Prostate gland (tissue), 2 donors: ENCODE measurements around the gene RBBP8NL. TPM values are rescaled to one million over a fixed set of nuclear protein-coding genes. Genes with fewer than 3 reads are reported as not detected.
A peak's percentile ranks its signal among the peaks of the same experiment; 100 is the strongest.

Experiments used
- DNase-seq: peaks from one replicate; pipeline ENCODE4 v3.0.0-alpha.2; 2019; ENCODE audit warnings: low spot score
- H3K27ac ChIP-seq, 2 donors: fragments of 200-600 bp; sonication (generic); 2 replicates each; pipeline ENCODE4 v1.5.1; 2017 to 2019
- H3K27me3 ChIP-seq: fragments of 200-600 bp; sonication (generic); replicated peaks from 2 replicates; pipeline ENCODE4 v1.5.1; 2019; ENCODE audit not compliant: insufficient read depth
- H3K36me3 ChIP-seq, 2 donors: fragments of 200-600 bp; sonication (generic); 1 replicate in 1 of 2; 2 replicates in 1 of 2; pipeline versions ENCODE4 v1.5.1 to v1.8.1; 2017 to 2019
- H3K4me1 ChIP-seq: fragments of 200-600 bp; sonication (generic); replicated peaks from 2 replicates; pipeline ENCODE4 v1.5.1; 2019
- H3K4me3 ChIP-seq, 2 donors: fragments of 200-600 bp; sonication (generic); 2 replicates each; pipeline ENCODE4 v1.5.1; 2017 to 2019
- H3K9me3 ChIP-seq: fragments of 200-600 bp; sonication (generic); 2 replicates; pipeline ENCODE4 v1.5.1; 2017
- POLR2A ChIP-seq: fragments of 450-650 bp; IDR thresholded peaks from one replicate; pipeline ENCODE4 v1.6.1; 2016; ENCODE audit warnings: antibody characterized with exemption, mild to moderate bottlenecking
- POLR2AphosphoS5 ChIP-seq: sonication (generic); formaldehyde crosslinking; IDR thresholded peaks from one replicate; pipeline ENCODE4 v1.6.1; 2017; ENCODE audit warnings: antibody characterized with exemption
- WGBS: methylation state at CpG from one replicate; pipeline ENCODE4 v1.1.5; 2018; 5-methylcytosine and 5-hydroxymethylcytosine counted together
- intact Hi-C: fragments of 100-400 bp; cut with DNase I; formaldehyde crosslinking; loops from one replicate; pipeline ENCODE4 v1.14.2; 2022
- total RNA-seq, 2 donors: library from RNA; depleted of rRNA; stranded (reverse); fragments of >200 nt; gene quantifications; one replicate each; pipeline ENCODE4 v1.1.0, GENCODE V29; 2016
- TF ChIP-seq, protein P1 (sequence below), 4 experiments: fragments of 200-600 bp in 2 of 4; fragments of 450-650 bp in 2 of 4; sonication (generic) in 2 of 4; IDR thresholded peaks; 1 replicate in 3 of 4; 2 replicates in 1 of 4; pipeline ENCODE4 v1.5.1; 2016 to 2019; ENCODE audit warnings: antibody characterized with exemption in 4 of 4, mild to moderate bottlenecking in 2 of 4, moderate library complexity in 2 of 4

RBBP8NL gene
- total RNA-seq, 2 donors from 2014 or later, result 4.9 to 10.9 TPM

DNA sequence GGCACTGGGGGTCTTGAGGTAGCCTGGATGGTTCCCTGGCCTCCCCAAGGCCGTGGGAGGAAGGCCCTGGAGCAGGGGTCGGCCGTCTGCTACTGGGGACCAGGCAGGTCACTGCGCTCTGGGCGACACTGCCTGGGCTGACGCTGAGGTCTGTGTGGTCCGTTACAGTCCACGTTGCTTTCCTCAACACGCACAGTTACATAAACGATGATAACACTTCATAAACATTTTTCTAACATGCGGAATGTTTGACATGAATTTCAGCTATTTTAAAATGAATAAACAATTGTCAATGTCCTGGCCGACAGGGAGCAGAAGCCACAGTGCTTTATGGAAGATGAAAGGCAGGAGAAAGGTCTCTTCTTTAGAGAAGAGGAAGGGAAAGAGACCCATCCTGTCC, 10.2 kb upstream of the RBBP8NL start:
- Histone ChIP-seq H3K9me3 (no peaks in the 10 kb centered on the region), H3K27ac (no peak overlapping the region), H3K4me3 (no peak overlapping the region), H3K27me3 (no peaks in the 10 kb centered on the region), H3K4me1 (peaks cover 9% of the 10 kb centered on the region), H3K36me3 (no peaks in the 10 kb centered on the region)
- DNase-seq, result no peak
- TF ChIP-seq, protein P1, sequence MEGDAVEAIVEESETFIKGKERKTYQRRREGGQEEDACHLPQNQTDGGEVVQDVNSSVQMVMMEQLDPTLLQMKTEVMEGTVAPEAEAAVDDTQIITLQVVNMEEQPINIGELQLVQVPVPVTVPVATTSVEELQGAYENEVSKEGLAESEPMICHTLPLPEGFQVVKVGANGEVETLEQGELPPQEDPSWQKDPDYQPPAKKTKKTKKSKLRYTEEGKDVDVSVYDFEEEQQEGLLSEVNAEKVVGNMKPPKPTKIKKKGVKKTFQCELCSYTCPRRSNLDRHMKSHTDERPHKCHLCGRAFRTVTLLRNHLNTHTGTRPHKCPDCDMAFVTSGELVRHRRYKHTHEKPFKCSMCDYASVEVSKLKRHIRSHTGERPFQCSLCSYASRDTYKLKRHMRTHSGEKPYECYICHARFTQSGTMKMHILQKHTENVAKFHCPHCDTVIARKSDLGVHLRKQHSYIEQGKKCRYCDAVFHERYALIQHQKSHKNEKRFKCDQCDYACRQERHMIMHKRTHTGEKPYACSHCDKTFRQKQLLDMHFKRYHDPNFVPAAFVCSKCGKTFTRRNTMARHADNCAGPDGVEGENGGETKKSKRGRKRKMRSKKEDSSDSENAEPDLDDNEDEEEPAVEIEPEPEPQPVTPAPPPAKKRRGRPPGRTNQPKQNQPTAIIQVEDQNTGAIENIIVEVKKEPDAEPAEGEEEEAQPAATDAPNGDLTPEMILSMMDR (IDR thresholded peaks at IDR 0.05), result no peak
- TF ChIP-seq POLR2AphosphoS5, result no peak
- TF ChIP-seq POLR2A, result no peak
- 72% methylated on average over 12 of the region's 12 CpGs for WGBS
- intact Hi-C loops, result no loop called here

DNA sequence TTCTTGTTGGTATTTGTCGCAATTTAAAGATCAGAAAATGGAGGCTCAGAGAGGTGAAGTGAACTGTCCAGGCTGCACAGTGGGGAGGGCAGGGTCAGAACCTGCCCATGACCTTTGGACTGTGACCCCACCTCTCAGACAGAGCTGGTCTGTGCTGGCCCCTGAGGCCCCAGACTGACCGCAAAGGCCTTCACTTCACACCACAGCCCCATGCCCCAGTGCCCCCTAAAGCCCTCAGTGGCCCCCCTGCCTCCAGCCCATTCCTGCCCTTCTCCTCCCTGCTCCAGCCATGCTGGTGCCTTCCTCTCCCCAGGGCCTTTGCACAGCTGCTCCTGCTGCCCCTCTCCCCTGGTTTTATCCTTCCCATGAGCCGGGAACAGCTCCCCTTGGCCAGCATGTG, 9.4 kb upstream of the RBBP8NL start:
- DNase-seq, result no peak
- intact Hi-C loops, result no loop called here
- WGBS, result 94% methylated on average over 3 of the region's 3 CpGs
- Histone ChIP-seq H3K27me3 (no peaks in the 10 kb centered on the region), H3K4me1 (peaks cover 9% of the 10 kb centered on the region), H3K9me3 (no peaks in the 10 kb centered on the region), H3K36me3 (no peaks in the 10 kb centered on the region), H3K4me3 (no peak overlapping the region), H3K27ac (no peak overlapping the region)
- TF ChIP-seq, protein P1 (IDR thresholded peaks at IDR 0.05), result no peak

DNA sequence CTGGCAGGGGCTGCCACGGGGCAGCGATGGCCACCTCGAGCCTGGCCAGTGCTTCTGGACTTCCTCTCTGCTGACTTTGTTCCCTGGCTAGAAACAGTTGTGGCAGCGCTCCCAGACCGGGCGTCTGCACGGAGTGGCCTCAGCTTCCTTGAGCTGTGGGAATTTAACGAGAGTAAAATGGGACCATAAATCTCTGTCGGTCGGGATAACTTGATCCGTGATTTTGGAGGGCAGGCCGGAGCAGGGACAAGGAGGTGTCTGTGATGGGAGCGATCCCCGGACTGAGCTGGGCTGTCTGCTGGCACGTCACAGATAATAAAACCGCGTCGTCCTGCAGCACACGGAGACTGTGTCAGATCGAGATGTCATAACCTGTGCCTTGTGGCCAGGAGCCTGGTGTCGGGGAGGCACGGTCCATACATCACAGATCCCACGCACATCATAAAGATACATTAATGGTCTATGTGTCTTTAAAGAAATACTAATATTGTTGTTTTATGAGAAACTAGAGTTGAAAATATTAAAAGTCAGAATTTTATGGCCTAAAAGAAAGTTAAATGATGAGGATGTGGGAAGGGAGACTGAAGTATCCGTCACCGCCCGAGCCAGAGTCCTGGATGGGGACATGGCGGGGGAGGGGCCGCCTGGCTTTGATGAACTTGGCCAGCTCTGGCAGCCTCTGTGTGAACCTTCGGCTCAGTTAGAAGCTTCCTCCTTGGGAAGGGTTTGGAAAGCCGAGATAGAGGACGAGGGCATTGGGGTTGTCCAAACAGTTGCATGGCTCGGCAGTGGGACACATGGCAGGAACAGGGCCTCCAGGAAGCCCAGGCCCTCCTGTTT, 6.5 kb upstream of the RBBP8NL start:
- peak overlapping the region; percentile 21 to 48 for H3K27ac ChIP-seq
- no peaks in the 10 kb centered on the region for H3K36me3 ChIP-seq
- TF ChIP-seq POLR2A (no peak), POLR2AphosphoS5 (peak; percentile 86)
- TF ChIP-seq, protein P1 (IDR thresholded peaks at IDR 0.05), result no peak
- intact Hi-C loops, result no loop called here
- 7% methylated on average over 32 of the region's 32 CpGs for WGBS
- peaks cover 9% of the 10 kb centered on the region for H3K4me1 ChIP-seq
- no peaks in the 10 kb centered on the region for H3K9me3 ChIP-seq
- H3K4me3 ChIP-seq, result no peak overlapping the region
- peak; percentile 82 for DNase-seq
- no peaks in the 10 kb centered on the region for H3K27me3 ChIP-seq

DNA sequence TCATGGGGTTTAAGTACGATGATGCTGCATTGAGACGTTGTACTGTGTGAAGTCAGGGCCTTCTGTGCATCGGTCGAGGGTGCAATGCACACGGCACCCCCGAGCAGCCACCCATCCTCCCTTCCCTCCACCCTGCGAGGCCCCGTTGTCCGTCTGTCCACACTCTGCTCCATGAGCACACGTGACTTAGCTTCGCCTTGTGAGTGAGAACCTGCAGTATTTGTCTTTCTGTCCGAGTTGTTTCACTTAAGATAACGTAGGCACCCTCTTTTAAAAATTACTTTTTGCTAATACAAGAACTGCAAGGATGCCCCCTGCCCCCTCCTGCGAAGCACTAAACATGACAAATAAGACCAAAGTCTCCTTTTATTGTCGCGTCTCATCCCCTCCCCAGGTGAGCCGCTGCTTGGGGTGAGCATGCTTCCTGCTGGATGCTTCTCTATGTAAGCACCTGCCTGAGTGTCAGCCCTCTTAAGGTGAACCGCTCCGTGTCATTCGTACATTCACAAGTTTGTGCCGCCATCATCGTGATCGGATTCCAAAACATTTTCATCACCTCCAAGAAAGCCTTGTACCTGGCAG, 3.6 kb upstream of the RBBP8NL start:
- WGBS, result 81% methylated on average over 23 of the region's 23 CpGs
- TF ChIP-seq POLR2AphosphoS5 (no peak), POLR2A (no peak)
- TF ChIP-seq, protein P1 (IDR thresholded peaks at IDR 0.05), result no peak

More for the DNA sequence above, 3.6 kb upstream of the RBBP8NL start:
- H3K4me1 ChIP-seq, result peaks cover 16% of the 10 kb centered on the region
- no peak for DNase-seq
- H3K9me3 ChIP-seq, result no peaks in the 10 kb centered on the region
- H3K27ac ChIP-seq, result no peak overlapping the region
- no peak overlapping the region for H3K4me3 ChIP-seq
- intact Hi-C loops, result no loop called here
- H3K27me3 ChIP-seq, result no peaks in the 10 kb centered on the region
- no peaks in the 10 kb centered on the region for H3K36me3 ChIP-seq
